Suprapubic skin (tissue), 4 donors: Measurements from ENCODE around the gene PKNOX1. TPM values are rescaled to one million over a fixed set of nuclear protein-coding genes. Genes with fewer than 3 reads are reported as not detected.
"Not testable (repeated sequence)": the region's sequence is repeated elsewhere in the genome, so short reads cannot be mapped to it uniquely, and the experiment has no call there.

ENCODE experiments used
- DNase-seq, 2 donors: peaks; one replicate each; pipeline ENCODE4 v3.0.0-alpha.2; 2019; ENCODE audit warnings: low spot score in 2 of 2
- H3K27ac ChIP-seq: fragments of 200-600 bp; sonication (generic); one replicate; pipeline ENCODE4 v1.5.1; 2019
- H3K27me3 ChIP-seq: fragments of 200-600 bp; sonication (generic); one replicate; pipeline ENCODE4 v1.5.1; 2019
- H3K36me3 ChIP-seq: fragments of 200-600 bp; sonication (generic); one replicate; pipeline ENCODE4 v1.5.1; 2019
- H3K4me1 ChIP-seq: fragments of 200-600 bp; sonication (generic); one replicate; pipeline ENCODE4 v1.5.1; 2019
- H3K4me3 ChIP-seq: fragments of 200-600 bp; sonication (generic); one replicate; pipeline ENCODE4 v1.5.1; 2019; ENCODE audit warnings: mild to moderate bottlenecking
- H3K9me3 ChIP-seq: fragments of 200-600 bp; sonication (generic); one replicate; pipeline ENCODE4 v1.5.1; 2019
- EP300 ChIP-seq: sonication (generic); formaldehyde crosslinking; IDR thresholded peaks from one replicate; pipeline ENCODE4 v1.6.1; 2017; ENCODE audit warnings: antibody characterized with exemption
- POLR2A ChIP-seq, 2 donors: fragments of 450-650 bp; IDR thresholded peaks; one replicate each; pipeline ENCODE4 v1.6.1; 2017; ENCODE audit warnings: antibody characterized with exemption in 2 of 2, mild to moderate bottlenecking in 2 of 2, moderate library complexity in 2 of 2
- POLR2AphosphoS5 ChIP-seq, 3 donors: sonication (generic); formaldehyde crosslinking; IDR thresholded peaks; one replicate each; pipeline ENCODE4 v1.6.1; 2017; ENCODE audit warnings: antibody characterized with exemption in 3 of 3
- WGBS: methylation state at CpG from one replicate; pipeline ENCODE4 v1.1.5; 2018; 5-methylcytosine and 5-hydroxymethylcytosine counted together
- total RNA-seq, 4 donors: library from RNA; depleted of rRNA; stranded (reverse); fragments of >200 nt; gene quantifications; one replicate each; pipeline ENCODE4 v1.1.0, GENCODE V29; 2016
- TF ChIP-seq, protein P1 (sequence below), 2 donors: fragments of 200-600 bp in 1 of 2; fragments of 450-650 bp in 1 of 2; sonication (generic) in 1 of 2; IDR thresholded peaks; one replicate each; pipeline ENCODE4 v1.5.1; 2016 to 2019; ENCODE audit warnings: antibody characterized with exemption in 2 of 2, mild to moderate bottlenecking in 1 of 2, moderate library complexity in 1 of 2

The PKNOX1 gene
- total RNA-seq, 4 donors from 2014 or later, result 8.8 to 17.6 (median 11.6) TPM

DNA sequence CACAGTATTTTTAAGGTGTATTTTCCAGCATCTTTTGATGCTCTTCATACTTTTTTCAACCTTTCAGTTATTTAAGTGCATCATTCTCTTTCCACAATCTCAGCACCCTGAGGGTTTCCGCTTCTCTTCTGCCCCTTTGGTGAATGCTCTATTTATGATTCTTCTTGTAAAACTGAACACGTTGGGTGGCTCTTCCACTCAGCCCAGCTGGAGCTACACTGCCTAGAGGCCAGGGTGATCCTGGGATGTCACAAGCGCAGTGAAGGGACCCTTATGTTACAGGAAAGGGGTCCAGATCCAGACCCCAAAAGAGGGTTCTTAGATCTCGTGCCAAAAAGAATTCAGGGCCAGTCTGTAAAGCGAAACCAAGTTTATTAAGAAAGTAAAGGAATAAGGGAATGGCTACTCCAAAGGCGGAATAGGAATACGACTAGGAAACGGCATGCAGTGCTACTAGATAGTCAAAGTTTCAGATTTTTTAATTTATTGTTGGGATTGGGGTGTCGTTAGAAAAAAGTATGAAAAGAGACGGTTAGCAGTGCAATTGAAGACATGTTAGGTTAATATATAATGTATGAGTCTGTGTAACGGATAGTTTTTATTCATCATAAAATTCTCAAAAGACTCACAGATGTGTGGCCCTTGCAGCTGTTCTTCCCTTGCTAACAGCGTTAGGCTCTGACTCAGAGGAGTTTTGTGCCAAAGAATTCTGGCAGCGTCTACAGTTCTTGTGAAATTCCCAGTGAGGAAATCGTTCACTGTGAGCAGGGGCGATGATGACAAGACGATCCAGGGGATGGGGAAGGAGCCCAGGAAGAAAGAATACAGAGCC, 34.6 kb upstream of the PKNOX1 start:
- Histone ChIP-seq H3K4me1 (peaks cover 9% of the 10 kb centered on the region), H3K4me3 (no peak overlapping the region), H3K9me3 (no peaks in the 10 kb centered on the region), H3K27me3 (no peaks in the 10 kb centered on the region), H3K27ac (no peak overlapping the region), H3K36me3 (no peaks in the 10 kb centered on the region)
- WGBS, result 17% methylated on average over 16 of the region's 16 CpGs
- DNase-seq, result peak in 1 of 2 donors; percentile 91
- TF ChIP-seq POLR2AphosphoS5 (IDR thresholded peaks at IDR 0.05) (peak in 2 of 3 donors; percentile 71 to 91), EP300 (no peak)

GRCh38 chr21:42941696-42942085, 32.7 kb upstream of the PKNOX1 start:
- Histone ChIP-seq H3K4me3 (no peak overlapping the region), H3K27me3 (no peaks in the 10 kb centered on the region), H3K27ac (no peak overlapping the region), H3K36me3 (no peaks in the 10 kb centered on the region), H3K9me3 (no peaks in the 10 kb centered on the region), H3K4me1 (peaks cover 9% of the 10 kb centered on the region)
- DNase-seq, result no peak
- WGBS, result 90% methylated on average over 6 of the region's 6 CpGs
- TF ChIP-seq, protein P1, sequence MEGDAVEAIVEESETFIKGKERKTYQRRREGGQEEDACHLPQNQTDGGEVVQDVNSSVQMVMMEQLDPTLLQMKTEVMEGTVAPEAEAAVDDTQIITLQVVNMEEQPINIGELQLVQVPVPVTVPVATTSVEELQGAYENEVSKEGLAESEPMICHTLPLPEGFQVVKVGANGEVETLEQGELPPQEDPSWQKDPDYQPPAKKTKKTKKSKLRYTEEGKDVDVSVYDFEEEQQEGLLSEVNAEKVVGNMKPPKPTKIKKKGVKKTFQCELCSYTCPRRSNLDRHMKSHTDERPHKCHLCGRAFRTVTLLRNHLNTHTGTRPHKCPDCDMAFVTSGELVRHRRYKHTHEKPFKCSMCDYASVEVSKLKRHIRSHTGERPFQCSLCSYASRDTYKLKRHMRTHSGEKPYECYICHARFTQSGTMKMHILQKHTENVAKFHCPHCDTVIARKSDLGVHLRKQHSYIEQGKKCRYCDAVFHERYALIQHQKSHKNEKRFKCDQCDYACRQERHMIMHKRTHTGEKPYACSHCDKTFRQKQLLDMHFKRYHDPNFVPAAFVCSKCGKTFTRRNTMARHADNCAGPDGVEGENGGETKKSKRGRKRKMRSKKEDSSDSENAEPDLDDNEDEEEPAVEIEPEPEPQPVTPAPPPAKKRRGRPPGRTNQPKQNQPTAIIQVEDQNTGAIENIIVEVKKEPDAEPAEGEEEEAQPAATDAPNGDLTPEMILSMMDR (IDR thresholded peaks at IDR 0.05), result no peak
- TF ChIP-seq POLR2A (IDR thresholded peaks at IDR 0.05) (no peak), EP300 (no peak), POLR2AphosphoS5 (IDR thresholded peaks at IDR 0.05) (no peak)

GRCh38 chr21:42942244-42942643, 32.1 kb upstream of the PKNOX1 start:
- Histone ChIP-seq H3K9me3 (no peaks in the 10 kb centered on the region), H3K27ac (no peak overlapping the region), H3K4me3 (no peak overlapping the region), H3K27me3 (no peaks in the 10 kb centered on the region), H3K36me3 (no peaks in the 10 kb centered on the region), H3K4me1 (peaks cover 9% of the 10 kb centered on the region)
- TF ChIP-seq, protein P1 (IDR thresholded peaks at IDR 0.05), result no peak
- TF ChIP-seq POLR2AphosphoS5 (IDR thresholded peaks at IDR 0.05), result no peak
- no peak for TF ChIP-seq POLR2A (IDR thresholded peaks at IDR 0.05)
- TF ChIP-seq EP300, result no peak
- DNase-seq, result no peak
- WGBS, result 53% methylated on average over 6 of the region's 6 CpGs

DNA sequence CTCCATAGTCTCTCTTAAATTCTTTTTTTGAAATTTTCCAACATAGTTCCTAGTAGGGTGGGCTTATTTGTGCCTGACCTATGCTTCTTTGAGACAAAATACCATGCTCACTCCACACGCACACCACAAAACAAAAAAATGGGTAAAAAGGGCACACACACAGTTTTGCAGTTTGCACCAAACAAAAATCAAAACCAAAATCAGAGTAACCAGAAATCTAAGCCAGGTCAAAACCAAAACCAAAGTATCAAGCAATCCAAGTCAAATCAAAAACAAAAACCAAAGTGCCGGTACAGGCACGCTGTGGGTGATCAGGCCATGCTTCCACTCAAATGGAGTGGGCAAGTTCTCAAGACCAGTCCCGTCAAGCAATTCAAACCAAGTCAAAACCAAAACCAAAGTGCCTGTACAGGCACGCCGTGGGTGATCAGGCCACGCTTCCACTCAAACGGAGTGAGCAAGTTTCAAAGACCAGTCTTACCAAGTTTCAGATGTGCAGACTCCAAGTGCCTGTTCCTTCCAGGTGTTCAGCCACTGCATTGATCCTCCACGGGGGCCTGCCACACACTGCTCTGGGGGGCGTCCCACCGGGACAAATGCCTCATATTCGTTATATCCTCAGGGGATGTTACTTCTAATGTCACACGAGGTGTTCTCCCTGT, 25.1 kb upstream of the PKNOX1 start:
- not testable (repeated sequence) for H3K36me3 ChIP-seq, DNase-seq, H3K9me3 ChIP-seq, H3K27me3 ChIP-seq, H3K4me1 ChIP-seq, H3K4me3 ChIP-seq, H3K27ac ChIP-seq
- WGBS, result 32% methylated on average over 13 of the region's 13 CpGs

DNA sequence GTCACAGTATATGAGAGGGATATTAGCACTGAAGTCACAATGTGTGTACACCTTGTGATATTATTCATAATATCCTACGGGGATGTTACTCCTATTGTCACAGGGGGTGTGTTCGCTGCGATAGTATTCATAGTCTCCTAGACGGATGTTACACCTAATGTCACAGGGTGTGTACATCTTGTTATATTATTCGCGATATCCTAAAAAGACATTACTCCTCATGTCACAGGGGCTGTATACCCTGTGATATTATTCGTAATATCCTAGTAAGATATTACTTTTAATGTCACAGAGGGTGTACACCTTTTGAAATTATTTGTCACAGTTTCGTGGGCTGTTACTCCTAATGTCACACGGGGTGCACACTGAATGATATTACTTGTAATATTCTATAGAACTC, 23.2 kb upstream of the PKNOX1 start:
- WGBS, result 94% methylated on average over 9 of the region's 9 CpGs
- H3K4me3 ChIP-seq, H3K9me3 ChIP-seq, H3K27ac ChIP-seq, H3K27me3 ChIP-seq, H3K36me3 ChIP-seq, DNase-seq: not testable (repeated sequence)
- peaks cover 16% of the 10 kb centered on the region for H3K4me1 ChIP-seq

GRCh38 chr21:42956824-42957630, 17.3 kb upstream of the PKNOX1 start:
- Histone ChIP-seq H3K27ac (no peak overlapping the region), H3K9me3 (no peaks in the 10 kb centered on the region), H3K4me1 (peaks cover 15% of the 10 kb centered on the region), H3K27me3 (no peaks in the 10 kb centered on the region), H3K4me3 (no peak overlapping the region), H3K36me3 (no peaks in the 10 kb centered on the region)
- WGBS, result 84% methylated on average over 13 of the region's 13 CpGs
- no peak for DNase-seq
- no peak for TF ChIP-seq POLR2A (IDR thresholded peaks at IDR 0.05)
- TF ChIP-seq, protein P1 (IDR thresholded peaks at IDR 0.05), result no peak
- TF ChIP-seq POLR2AphosphoS5 (IDR thresholded peaks at IDR 0.05), result no peak
- TF ChIP-seq EP300, result no peak

DNA sequence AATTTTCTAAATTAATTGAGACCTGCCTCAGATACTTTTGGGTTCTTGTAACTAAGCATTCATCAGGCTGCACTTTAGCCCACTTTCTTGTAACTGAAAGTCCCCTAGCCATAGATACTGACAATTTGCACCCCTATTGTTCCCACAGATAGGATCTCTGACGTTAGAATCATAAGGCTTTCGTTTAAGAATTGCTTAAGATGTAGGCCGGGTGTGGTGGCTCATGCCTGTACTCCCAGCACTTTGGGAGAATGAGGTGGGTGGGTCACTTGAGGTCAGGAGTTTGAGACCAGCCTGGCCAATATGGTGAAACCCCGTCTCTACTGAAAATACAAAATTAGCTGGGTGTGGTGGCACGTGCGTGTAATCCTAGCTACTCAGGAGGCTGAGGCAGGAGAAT, 16.2 kb upstream of the PKNOX1 start:
- not testable (repeated sequence) for H3K4me3 ChIP-seq, H3K27ac ChIP-seq, H3K27me3 ChIP-seq, H3K9me3 ChIP-seq, DNase-seq, H3K36me3 ChIP-seq
- H3K4me1 ChIP-seq, result peaks cover 15% of the 10 kb centered on the region
- 70% methylated on average over 6 of the region's 6 CpGs for WGBS
